ENCODE measurements around the gene TTLL8.

Gene TTLL8

DNA sequence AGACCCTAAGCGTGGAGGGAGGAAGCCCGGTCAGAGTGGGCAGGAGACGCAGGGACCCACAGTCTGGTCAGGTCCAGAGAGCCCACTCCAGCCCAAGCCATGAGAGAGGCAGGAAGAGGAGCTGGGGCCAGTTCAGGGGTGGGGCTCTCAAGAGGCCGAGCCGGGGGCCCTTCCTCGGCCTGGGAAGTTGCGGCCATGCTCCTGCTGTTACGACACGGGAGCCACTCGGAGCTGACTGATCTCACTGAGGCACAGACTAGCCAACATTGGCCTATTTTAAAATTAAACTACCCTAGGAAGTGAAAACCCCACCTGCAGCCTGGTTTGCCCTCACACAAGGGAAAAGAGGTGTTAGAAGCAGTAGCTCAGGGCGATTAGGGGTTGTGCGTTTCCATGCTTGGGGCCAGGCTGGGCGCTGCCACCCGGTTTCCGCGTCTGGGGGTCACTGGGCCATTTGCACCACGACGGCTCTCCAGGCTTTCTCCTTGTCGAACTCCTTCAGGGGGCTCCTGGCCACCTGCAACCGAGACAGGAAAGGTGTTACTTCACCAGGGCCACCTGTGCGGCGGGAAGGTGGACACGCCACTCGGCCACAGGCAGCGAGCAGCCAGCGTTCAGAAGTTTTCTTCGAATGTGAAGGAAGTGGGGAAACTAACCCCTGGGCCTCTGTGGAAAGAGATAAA, 3.2 kb upstream of the TTLL8 start:
- Histone ChIP-seq H3K36me3 (ENCODE audit: insufficient read depth, low read length) (no peaks in the 10 kb centered on the region), H3K27me3 (ENCODE audit: insufficient read depth, low read length) (peaks cover 16% of the 10 kb centered on the region), H2AFZ (ENCODE audit: low read length, unreplicated experiment) (no peak overlapping the region), H3K4me1 (ENCODE audit: control insufficient read depth, insufficient read depth, low read length, unreplicated experiment) (peaks cover 5% of the 10 kb centered on the region), H3K4me3 (ENCODE audit: low read depth, low read length) (no peak overlapping the region), H3K79me2 (ENCODE audit: control insufficient read depth, insufficient read depth, low read length, unreplicated experiment) (no peaks in the 10 kb centered on the region), H3K27ac (ENCODE audit: low read depth, low read length) (no peak overlapping the region)

DNA sequence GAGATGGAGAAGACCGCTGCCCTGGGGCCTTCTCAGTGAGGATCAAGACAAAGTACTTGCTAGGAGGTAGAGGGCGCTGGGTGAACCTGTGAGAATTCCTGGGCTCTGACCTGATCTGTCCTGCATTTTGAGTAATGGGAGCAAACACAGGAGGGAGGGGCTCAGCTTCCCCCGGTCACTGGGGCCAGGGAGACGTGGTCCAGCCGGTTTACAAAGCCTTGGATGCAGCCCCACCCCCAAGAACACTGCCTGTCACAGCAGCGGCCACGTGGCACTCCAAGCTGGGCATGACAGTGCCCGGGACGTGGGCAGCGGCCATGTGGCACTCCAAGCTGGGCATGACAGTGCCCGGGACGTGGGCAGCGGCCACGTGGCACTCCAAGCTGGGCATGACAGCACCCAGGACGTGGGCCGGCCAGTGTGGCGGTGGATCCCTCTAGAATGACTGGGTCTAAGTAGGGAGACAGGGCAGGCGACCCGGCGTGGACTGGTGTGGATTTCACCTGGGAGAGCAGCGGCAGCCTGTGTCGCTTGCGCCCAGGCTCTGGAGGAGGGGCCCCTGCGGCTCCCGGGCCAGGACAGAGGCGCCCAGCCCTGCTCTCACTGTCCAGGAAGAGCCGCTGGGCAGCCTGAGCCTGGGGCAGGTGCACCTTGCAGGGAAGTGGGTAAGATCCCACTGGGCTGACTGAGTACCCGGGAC, 2.5 kb upstream of the TTLL8 start:
- Histone ChIP-seq H3K27ac (ENCODE audit: low read depth, low read length) (no peak overlapping the region), H3K27me3 (ENCODE audit: insufficient read depth, low read length) (peaks cover 16% of the 10 kb centered on the region), H2AFZ (ENCODE audit: low read length, unreplicated experiment) (no peak overlapping the region), H3K79me2 (ENCODE audit: control insufficient read depth, insufficient read depth, low read length, unreplicated experiment) (no peaks in the 10 kb centered on the region), H3K4me3 (ENCODE audit: low read depth, low read length) (no peak overlapping the region), H3K4me1 (ENCODE audit: control insufficient read depth, insufficient read depth, low read length, unreplicated experiment) (peaks cover 5% of the 10 kb centered on the region), H3K36me3 (ENCODE audit: insufficient read depth, low read length) (no peaks in the 10 kb centered on the region)

DNA sequence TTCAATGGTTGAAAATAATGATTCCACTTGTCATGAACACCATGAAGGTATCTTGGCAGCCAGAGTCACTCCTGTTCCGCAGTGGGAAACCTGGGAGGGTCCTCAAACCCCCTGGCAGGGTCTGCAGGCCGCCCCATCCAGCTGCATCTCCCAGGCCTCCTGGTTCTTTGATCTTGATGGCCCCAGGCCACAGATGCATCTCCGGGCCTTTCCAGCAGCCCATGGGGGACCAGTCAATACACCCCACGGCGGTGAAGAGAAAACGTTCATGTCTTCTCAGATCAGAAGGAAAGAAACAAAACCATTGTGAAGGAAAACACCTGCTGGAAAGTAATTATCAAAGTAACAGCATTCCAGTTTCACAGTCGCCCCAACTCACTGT, 1.8 kb upstream of the TTLL8 start:
- Histone ChIP-seq H3K4me3 (ENCODE audit: low read depth, low read length) (no peak overlapping the region), H3K79me2 (ENCODE audit: control insufficient read depth, insufficient read depth, low read length, unreplicated experiment) (no peaks in the 10 kb centered on the region), H3K27me3 (ENCODE audit: insufficient read depth, low read length) (peaks cover 16% of the 10 kb centered on the region), H3K27ac (ENCODE audit: low read depth, low read length) (no peak overlapping the region), H3K4me1 (ENCODE audit: control insufficient read depth, insufficient read depth, low read length, unreplicated experiment) (peaks cover 5% of the 10 kb centered on the region), H2AFZ (ENCODE audit: low read length, unreplicated experiment) (no peak overlapping the region), H3K36me3 (ENCODE audit: insufficient read depth, low read length) (no peaks in the 10 kb centered on the region)

DNA sequence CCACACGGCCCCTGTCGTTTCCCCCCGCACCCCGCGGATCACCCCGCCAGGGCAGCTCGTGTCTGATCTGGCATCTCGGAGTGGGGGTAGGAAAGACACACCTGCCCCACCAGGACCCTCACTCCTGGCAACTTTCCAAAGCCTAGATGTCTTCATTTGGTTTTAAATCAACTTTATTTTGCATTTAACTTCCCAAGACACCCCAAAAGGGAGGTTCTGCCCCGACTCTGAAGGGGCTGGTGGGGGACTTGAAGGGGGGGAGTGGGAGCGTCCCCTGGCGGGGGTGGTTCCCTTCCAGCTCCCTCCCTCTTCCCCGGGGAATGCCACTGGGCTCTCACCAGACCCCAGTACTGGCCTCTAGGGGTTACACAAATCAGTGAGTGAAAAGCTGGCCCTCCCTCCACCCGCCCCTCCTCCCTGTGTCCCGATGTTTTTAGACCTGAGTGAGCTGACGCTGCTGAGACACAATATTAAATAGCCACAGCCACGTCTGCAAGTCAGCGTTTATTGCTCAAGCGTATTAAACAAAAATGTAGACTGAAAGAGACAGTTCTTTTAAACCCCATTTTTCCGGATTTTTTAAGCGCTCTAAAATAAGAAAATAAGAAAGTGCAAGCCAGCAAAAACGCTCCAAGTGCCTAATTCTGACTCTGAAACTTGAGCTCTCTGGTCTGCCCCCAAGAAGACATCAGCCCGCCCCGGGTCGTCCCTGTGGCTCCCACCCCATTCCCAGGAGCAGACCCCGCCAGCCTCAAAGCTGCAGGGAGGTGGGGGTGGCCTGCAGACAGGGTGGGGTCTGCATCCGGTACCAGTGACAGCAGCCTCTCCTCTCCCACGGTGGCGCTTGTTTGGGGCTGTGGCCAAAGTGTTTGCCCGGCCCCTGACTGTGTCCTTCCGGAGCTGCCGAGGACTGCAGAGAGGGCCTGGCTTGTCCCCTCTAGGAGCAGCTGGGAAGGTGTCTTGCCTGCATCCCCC, 1.1 kb upstream of the TTLL8 start:
- Histone ChIP-seq H2AFZ (ENCODE audit: low read length, unreplicated experiment) (no peak overlapping the region), H3K4me1 (ENCODE audit: control insufficient read depth, insufficient read depth, low read length, unreplicated experiment) (peaks cover 5% of the 10 kb centered on the region)

DNA sequence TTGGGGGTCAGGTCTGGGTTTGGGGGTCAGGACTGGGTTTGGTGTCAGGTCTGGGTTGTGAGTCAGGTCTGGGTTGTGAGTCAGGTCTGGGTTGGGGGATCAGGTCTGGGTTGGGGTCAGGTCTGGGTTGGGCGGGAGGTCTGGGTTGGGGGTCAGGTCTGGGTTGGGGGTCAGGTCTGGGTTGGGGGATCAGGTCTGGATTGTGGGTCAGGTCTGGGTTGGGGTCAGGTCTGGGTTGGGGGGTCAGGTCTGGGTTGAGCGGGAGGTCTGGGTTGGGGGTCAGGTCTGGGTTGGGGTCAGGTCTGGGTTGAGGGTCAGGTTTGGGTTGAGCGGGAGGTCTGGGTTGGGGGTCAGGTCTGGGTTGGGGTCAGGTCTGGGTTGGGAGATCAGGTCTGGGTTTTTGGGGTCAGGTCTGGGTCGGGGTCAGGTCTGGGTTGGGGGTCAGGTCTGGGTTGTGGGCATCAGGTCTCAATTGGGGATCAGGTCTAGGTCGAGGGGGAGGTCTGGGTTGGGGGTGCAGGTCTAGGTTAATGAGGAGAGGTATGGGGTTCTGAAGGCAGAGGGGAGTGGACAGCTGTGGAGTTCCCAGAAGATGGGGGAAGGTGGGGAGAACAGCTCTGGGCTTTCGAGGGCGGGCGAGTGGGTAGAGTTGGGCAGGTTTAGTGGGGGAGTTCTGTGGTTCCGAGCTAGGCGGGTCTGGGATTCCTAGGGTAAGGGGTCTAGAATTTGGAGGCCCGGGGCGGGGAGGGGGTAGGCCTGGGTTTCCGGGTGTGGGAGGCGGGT, 629 bp downstream of the TTLL8 start:
- H3K36me3 ChIP-seq (ENCODE audit: insufficient read depth, low read length): no peaks in the 10 kb centered on the region
- no peak overlapping the region for H3K4me3 ChIP-seq (ENCODE audit: low read depth, low read length)
- H3K27ac ChIP-seq (ENCODE audit: low read depth, low read length): no peak overlapping the region
- H2AFZ ChIP-seq (ENCODE audit: low read length, unreplicated experiment): no peak overlapping the region
- no peaks in the 10 kb centered on the region for H3K79me2 ChIP-seq (ENCODE audit: control insufficient read depth, insufficient read depth, low read length, unreplicated experiment)
- H3K27me3 ChIP-seq (ENCODE audit: insufficient read depth, low read length): peaks cover 16% of the 10 kb centered on the region
- peaks cover 5% of the 10 kb centered on the region for H3K4me1 ChIP-seq (ENCODE audit: control insufficient read depth, insufficient read depth, low read length, unreplicated experiment)

More for the DNA sequence above, 1.1 kb upstream of the TTLL8 start:
- Histone ChIP-seq H3K27me3 (ENCODE audit: insufficient read depth, low read length) (peaks cover 16% of the 10 kb centered on the region), H3K36me3 (ENCODE audit: insufficient read depth, low read length) (no peaks in the 10 kb centered on the region), H3K27ac (ENCODE audit: low read depth, low read length) (no peak overlapping the region), H3K4me3 (ENCODE audit: low read depth, low read length) (no peak overlapping the region), H3K79me2 (ENCODE audit: control insufficient read depth, insufficient read depth, low read length, unreplicated experiment) (no peaks in the 10 kb centered on the region)

DNA sequence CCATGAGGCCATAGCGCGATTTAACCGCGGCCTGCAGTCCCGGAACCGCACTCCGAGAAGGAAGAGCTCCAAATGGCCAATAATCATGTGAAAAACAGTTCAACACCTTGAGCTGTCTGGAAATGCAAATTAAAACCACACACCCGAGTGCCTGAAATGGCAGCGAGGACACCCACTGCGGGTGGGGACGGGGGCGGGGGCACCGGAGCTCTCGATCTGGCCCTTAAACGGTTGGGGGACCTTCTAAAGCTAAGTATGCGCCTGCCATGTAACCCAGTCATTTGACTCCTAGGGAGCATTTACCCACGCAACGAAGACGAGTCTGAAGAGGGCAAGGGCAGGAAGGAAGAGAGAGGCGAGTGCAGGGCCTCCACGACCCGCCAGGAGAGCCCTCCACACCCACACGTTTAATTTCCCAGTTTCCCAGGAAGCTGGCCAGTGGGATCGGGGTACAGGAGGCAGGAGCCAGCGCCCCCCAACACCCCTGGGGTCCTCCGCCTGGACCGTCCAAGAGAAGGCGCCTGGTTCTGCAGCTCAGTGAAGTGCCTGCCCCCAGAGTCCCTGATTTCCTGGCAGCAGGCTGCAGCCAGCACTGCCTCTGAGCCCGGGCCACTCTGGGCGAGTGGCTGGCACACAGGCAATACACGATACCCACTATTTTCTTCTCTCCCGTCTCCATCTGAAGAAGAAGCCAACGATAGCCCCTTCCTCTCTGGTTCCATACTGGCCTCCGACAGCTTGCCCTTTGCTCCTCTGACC, 1.7 kb downstream of the TTLL8 start:
- Histone ChIP-seq H3K4me3 (ENCODE audit: low read depth, low read length) (no peak overlapping the region), H3K4me1 (ENCODE audit: control insufficient read depth, insufficient read depth, low read length, unreplicated experiment) (peaks cover 5% of the 10 kb centered on the region)

DNA sequence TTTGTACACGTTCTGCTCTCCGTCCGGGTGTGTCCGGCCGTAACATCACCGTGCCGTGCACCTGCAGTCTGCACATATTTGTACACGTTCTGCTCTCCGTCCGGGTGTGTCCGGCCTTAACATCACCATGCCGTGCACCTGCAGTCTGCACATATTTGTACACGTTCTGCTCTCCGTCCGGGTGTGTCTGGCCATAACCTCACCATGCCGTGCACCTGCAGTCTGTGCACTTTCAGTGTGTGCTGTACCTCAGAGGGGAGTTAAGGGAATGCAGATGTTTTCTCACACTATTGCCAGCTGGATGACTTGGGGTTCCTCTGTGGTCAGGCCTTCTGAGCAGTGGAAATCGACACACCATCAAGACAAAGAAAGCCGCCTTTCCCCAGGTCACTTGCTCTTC, 4.2 kb downstream of the TTLL8 start:
- H3K27me3 ChIP-seq (ENCODE audit: insufficient read depth, low read length): peaks cover 5% of the 10 kb centered on the region
- no peak overlapping the region for H3K27ac ChIP-seq (ENCODE audit: low read depth, low read length)
- H3K4me1 ChIP-seq (ENCODE audit: control insufficient read depth, insufficient read depth, low read length, unreplicated experiment): peaks cover 2% of the 10 kb centered on the region
- H3K36me3 ChIP-seq (ENCODE audit: insufficient read depth, low read length): no peaks in the 10 kb centered on the region
- no peak overlapping the region for H3K4me3 ChIP-seq (ENCODE audit: low read depth, low read length)
- no peaks in the 10 kb centered on the region for H3K79me2 ChIP-seq (ENCODE audit: control insufficient read depth, insufficient read depth, low read length, unreplicated experiment)
- H2AFZ ChIP-seq (ENCODE audit: low read length, unreplicated experiment): no peak overlapping the region

More for the DNA sequence above, 1.7 kb downstream of the TTLL8 start:
- Histone ChIP-seq H3K79me2 (ENCODE audit: control insufficient read depth, insufficient read depth, low read length, unreplicated experiment) (no peaks in the 10 kb centered on the region), H3K27me3 (ENCODE audit: insufficient read depth, low read length) (peaks cover 16% of the 10 kb centered on the region), H3K27ac (ENCODE audit: low read depth, low read length) (no peak overlapping the region), H2AFZ (ENCODE audit: low read length, unreplicated experiment) (no peak overlapping the region), H3K36me3 (ENCODE audit: insufficient read depth, low read length) (no peaks in the 10 kb centered on the region)

DNA sequence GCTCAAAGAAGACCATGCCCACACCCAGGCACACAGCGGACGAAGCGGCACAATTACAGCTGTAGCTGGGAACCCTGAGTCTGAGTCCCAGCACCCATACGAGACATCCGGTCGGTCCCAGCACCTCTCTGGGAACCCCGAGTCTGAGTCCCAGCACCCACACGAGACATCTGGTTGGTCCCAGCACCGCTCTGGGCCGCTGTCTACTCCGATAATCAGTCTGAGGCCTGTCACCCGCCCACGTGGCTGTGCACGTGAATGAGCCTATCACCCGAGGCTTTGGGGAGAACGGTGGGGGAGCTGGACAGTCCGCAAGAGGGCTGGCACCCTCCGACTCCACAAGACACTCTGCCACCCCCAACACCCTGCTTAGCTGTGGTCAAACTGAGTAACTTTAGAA, 6.2 kb downstream of the TTLL8 start:
- Histone ChIP-seq H3K79me2 (ENCODE audit: control insufficient read depth, insufficient read depth, low read length, unreplicated experiment) (no peaks in the 10 kb centered on the region), H3K27me3 (ENCODE audit: insufficient read depth, low read length) (no peaks in the 10 kb centered on the region), H3K27ac (ENCODE audit: low read depth, low read length) (no peak overlapping the region), H3K4me1 (ENCODE audit: control insufficient read depth, insufficient read depth, low read length, unreplicated experiment) (no peaks in the 10 kb centered on the region), H2AFZ (ENCODE audit: low read length, unreplicated experiment) (no peak overlapping the region), H3K4me3 (ENCODE audit: low read depth, low read length) (no peak overlapping the region), H3K36me3 (ENCODE audit: insufficient read depth, low read length) (no peaks in the 10 kb centered on the region)

DNA sequence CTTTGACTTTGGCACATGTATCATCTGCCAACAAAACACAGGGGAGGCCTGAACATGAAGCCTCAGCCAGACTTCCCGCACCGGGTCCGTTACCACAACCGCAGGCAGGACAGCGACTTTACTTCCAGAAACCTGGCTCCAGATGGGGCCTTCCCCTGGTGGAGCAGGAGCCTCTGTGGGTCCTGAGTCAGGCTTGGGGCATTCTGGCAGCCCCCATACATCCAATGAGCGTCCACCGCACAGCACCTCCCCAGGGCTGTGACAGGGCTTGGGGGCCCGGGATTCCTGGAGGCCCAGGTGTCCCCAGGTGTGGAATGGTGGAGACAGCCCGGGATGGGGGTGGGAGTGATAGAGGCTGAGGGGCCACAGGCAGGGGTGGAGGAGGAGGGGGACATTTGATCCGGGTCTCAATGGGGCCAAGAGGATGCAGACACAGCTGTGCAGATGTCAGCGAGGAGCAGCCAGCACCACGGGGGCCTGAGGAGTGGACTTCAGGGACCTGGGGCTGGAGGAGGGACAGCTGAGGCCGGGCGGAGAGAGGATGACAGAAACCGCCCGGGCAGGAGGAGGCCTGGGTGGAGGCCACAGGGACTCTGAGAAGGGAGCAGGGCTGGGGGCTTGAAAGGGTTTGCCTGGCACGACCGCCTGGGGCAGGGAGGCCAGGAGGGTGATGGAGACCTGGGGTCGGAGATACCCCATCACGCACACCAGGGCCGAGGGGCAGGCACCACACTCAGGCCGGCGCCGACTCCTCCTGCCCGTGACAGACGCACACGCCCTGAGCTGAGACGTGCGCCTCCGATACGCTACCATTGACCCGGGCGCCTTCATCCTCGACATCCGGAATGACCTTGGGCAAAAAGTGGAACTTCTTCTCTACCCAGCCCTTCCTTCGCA, 8.6 kb downstream of the TTLL8 start:
- H3K27ac ChIP-seq (ENCODE audit: low read depth, low read length): no peak overlapping the region
- no peak overlapping the region for H3K4me3 ChIP-seq (ENCODE audit: low read depth, low read length)
- H3K36me3 ChIP-seq (ENCODE audit: insufficient read depth, low read length): no peaks in the 10 kb centered on the region
- no peaks in the 10 kb centered on the region for H3K27me3 ChIP-seq (ENCODE audit: insufficient read depth, low read length)
- no peaks in the 10 kb centered on the region for H3K79me2 ChIP-seq (ENCODE audit: control insufficient read depth, insufficient read depth, low read length, unreplicated experiment)
- no peak overlapping the region for H2AFZ ChIP-seq (ENCODE audit: low read length, unreplicated experiment)
- no peaks in the 10 kb centered on the region for H3K4me1 ChIP-seq (ENCODE audit: control insufficient read depth, insufficient read depth, low read length, unreplicated experiment)

Measured in ACC112 (cell line).